HG03460 (cell line): ENCODE data around the gene SDK1.

ENCODE experiments used
- ATAC-seq: cut with Tn5 transposase; IDR thresholded peaks from one replicate; pipeline ENCODE4 v1.9.1; 2021; ENCODE audit not compliant: unreplicated experiment

The SDK1 gene

GRCh38 chr7:4139656-4140625 lies 838.9 kb downstream of the SDK1 start:
- no peak for ATAC-seq

GRCh38 chr7:4140933-4141332 lies 839.9 kb downstream of the SDK1 start:
- ATAC-seq: no peak

GRCh38 chr7:4143006-4143405 lies 842.0 kb downstream of the SDK1 start:
- no peak for ATAC-seq

- no peak for ATAC-seq
Measured at GRCh38 chr7:4143511-4144171, 842.6 kb downstream of the SDK1 start.

- ATAC-seq: no peak
Measured at GRCh38 chr7:4144172-4144701, 843.2 kb downstream of the SDK1 start.

- ATAC-seq: no peak
Measured at GRCh38 chr7:4144811-4145510, 843.9 kb downstream of the SDK1 start.

GRCh38 chr7:4145576-4145975 lies 844.5 kb downstream of the SDK1 start:
- no peak for ATAC-seq

- no peak for ATAC-seq
Measured at GRCh38 chr7:4147926-4148620, 847.0 kb downstream of the SDK1 start.

- no peak for ATAC-seq
Measured at GRCh38 chr7:4149236-4149635, 848.2 kb downstream of the SDK1 start.

GRCh38 chr7:4149645-4150044 lies 848.6 kb downstream of the SDK1 start:
- ATAC-seq: no peak

GRCh38 chr7:4150731-4151130 lies 849.7 kb downstream of the SDK1 start:
- ATAC-seq: no peak

GRCh38 chr7:4151524-4151923 lies 850.5 kb downstream of the SDK1 start:
- ATAC-seq: no peak

GRCh38 chr7:4151926-4152549 lies 851.0 kb downstream of the SDK1 start:
- ATAC-seq: no peak

- ATAC-seq: no peak
Measured at GRCh38 chr7:4154882-4155535, 854.0 kb downstream of the SDK1 start.

- no peak for ATAC-seq
Measured at GRCh38 chr7:4156190-4156589, 855.1 kb downstream of the SDK1 start.

- ATAC-seq: no peak
Measured at GRCh38 chr7:4157651-4158050, 856.6 kb downstream of the SDK1 start.

GRCh38 chr7:4158441-4159153 lies 857.5 kb downstream of the SDK1 start:
- ATAC-seq: no peak

GRCh38 chr7:4159154-4159501 lies 858.1 kb downstream of the SDK1 start:
- no peak for ATAC-seq
